AG10803 (cell line): Measurements from ENCODE around the gene DEPDC5.
"Not testable (repeated sequence)": the region's sequence is repeated elsewhere in the genome, so short reads cannot be mapped to it uniquely, and the experiment has no call there.

Experiments used
- DNase-seq: peaks from one replicate; pipeline ENCODE4 v3.0.0; 2010; ENCODE audit warnings: low read depth
- H3K4me3 ChIP-seq: 2 replicates; pipeline ENCODE4 v1.5.1; 2011; ENCODE audit warnings: mild to moderate bottlenecking, low read length, control low read depth
- TF ChIP-seq, protein P1 (sequence below): conservative IDR thresholded peaks from 2 replicates; pipeline ENCODE4 v1.5.1; 2011; ENCODE audit warnings: mild to moderate bottlenecking, low read length, control low read depth, inconsistent platforms

Gene DEPDC5

DNA sequence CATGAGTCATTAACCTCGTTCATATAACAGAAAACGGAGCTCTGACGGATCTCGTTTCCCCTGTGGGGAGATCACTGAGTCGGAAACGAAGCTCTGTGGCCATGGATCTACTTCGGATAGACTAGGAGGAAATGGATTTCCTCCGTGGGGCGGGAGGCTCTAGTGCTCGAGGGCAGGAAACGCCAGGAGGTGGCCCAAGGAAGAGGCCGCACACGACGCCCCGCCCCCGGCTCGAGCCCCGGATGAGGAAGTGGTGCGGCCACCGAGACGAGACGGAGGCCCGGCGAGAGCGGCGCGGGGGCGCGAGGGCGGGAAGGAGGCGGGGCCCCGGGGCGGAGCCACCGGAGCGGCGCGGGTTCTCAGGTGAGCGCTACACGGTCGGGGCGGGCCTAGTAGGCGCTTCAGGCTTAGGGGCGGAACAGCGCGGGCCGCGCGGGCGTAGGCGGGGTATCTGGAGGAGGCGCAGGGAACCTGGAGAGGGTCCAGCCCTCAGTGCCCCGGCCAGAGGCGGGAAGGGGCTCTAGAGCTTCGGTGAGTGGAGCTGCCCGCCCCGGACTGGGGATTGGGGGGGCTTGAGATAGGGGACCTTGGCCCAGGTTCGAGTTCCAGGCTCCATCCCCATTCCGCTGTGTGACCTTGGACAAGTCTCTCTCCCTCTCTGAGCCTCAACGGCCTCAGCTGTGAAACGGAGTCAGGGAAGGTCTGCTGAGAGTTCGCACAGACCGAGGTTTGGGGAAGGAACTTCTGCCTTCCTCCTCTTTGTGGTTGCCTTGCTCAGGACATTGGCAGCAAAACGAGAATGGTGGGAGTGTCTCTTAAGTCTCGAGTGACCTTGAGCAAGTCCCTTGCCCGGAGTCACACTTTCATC lies at the start of gene DEPDC5:
DEPDC5 (plus strand) TSS at position 386 of the 868 bp plus-strand sequence. CDS start 903 bp downstream, outside the sequence.
- peak; percentile 91 for DNase-seq
- TF ChIP-seq, protein P1, sequence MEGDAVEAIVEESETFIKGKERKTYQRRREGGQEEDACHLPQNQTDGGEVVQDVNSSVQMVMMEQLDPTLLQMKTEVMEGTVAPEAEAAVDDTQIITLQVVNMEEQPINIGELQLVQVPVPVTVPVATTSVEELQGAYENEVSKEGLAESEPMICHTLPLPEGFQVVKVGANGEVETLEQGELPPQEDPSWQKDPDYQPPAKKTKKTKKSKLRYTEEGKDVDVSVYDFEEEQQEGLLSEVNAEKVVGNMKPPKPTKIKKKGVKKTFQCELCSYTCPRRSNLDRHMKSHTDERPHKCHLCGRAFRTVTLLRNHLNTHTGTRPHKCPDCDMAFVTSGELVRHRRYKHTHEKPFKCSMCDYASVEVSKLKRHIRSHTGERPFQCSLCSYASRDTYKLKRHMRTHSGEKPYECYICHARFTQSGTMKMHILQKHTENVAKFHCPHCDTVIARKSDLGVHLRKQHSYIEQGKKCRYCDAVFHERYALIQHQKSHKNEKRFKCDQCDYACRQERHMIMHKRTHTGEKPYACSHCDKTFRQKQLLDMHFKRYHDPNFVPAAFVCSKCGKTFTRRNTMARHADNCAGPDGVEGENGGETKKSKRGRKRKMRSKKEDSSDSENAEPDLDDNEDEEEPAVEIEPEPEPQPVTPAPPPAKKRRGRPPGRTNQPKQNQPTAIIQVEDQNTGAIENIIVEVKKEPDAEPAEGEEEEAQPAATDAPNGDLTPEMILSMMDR = no peak
- peak within 1 kb of the TSS; percentile 89 for H3K4me3 ChIP-seq

DNA sequence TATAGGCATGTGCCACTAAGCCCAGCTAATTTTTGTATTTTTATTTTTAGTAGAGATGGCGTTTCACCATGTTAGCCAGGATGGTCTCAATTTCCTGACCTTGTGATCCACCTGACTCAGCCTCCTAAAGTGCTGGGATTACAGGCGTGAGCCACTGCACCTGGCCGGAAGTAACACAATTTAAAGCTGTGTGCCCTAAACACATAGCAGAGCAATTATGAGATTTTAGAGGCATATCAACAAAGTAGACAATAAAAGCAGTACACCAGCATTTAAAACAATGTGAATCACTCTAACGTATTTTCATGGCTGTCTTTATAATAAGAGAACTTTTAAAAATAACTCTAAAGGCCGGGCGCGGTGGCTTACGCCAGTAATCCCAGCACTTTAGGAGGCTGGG lies 46.3 kb upstream of the DEPDC5 start:
- TF ChIP-seq, protein P1 = no peak
- H3K4me3 ChIP-seq = no peak overlapping the region
- DNase-seq = no peak

DNA sequence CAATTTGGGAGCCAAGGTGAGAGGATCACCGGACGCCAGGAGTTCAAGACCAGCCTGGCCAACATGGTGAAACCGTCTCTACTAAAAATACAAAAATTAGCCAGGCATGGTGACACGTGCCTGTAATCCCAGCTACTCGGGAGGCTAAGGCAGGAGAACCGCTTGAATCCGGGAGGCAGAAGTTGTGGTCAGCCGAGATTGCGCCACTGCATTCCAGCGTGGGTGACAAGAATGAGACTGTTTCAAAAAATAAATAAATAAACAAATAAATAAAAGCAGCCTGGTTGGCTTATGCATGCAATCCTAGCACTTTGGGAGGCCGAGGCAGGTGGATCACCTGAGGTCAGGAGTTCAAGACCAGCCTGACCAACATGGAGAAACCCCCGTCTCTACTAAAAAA lies 42.6 kb upstream of the DEPDC5 start:
- H3K4me3 ChIP-seq = not testable (repeated sequence)
- DNase-seq = peak; percentile 36

DNA sequence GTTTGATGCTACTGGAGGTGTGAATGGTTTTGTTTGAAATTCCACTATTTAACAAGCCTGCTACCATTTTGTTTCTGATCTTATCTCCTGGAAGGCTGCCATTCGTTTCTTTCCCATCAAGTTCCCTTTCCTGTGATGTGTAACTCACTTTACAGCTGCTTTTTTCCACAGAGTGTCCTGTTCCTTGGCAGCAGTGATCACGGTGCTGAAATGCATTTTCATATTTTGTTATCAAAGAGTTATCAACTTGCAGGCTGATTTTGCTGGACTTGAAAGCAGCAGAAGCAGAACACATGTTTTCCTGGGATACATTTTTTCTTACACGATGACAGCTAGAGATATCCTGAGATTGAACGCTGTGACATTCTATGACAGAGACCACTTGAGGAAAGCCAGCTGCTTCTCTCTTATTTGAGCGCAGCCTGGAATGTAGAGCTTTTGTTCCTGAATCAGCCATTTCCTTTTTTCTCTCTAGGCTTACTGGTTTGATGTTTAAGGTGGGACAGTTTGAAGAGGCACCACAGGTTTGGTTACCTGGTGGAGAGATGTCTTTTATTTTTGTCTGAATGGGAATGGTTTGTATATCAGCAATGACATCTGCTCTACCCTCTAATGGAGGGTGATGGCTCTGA lies 38.6 kb upstream of the DEPDC5 start:
- no peak for DNase-seq
- TF ChIP-seq, protein P1 = no peak
- H3K4me3 ChIP-seq = no peak overlapping the region

DNA sequence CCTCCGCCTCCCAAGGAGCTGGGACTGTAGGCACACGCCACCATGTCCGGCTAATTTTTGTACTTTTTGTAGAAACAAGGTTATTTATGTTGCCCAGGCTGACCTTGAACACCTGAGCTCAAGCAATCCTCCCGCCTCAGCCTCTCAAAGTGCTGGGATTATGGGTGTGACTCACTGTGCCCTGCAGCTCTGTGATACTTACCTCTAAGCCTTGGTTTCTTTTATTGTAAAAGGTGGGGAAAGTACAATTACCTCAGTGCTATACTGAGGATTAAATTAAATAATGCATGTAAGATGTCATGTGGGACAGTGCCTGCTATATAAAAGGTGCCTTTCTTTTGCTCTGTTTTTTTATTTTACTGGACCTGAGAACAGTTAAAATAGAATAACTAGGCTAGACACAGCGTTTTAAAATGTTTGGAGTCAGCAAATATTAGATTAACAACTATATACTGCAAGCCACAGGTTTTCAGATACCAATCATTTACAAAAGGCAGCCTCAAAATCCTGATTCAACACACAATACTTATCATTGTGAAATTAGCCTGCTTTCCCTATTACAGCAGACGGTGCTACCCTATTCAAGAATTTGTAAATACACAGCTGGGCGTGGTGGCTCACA lies 33.9 kb upstream of the DEPDC5 start:
- TF ChIP-seq, protein P1 = no peak
- no peak overlapping the region for H3K4me3 ChIP-seq
- no peak for DNase-seq

DNA sequence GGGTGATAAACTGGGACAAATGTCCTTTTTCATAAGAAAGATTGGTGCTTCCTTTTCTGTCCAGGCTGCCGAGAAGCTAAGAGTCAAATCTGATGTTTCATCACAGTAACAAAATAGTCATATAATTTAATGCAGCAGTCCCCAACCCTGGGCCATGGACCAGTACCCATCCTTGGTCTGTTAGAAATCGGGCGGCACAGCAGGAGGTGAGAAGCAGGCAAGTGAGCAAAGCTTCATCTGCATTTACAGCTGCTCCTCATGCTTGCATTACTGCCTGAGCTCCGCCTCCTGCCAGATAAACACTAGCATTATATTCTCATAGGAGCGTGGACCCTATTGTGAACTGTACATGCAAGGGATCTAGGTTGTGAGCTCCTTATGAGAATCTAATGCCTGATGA lies 30.1 kb upstream of the DEPDC5 start:
- TF ChIP-seq, protein P1 = no peak
- DNase-seq = no peak
- H3K4me3 ChIP-seq = no peak overlapping the region

DNA sequence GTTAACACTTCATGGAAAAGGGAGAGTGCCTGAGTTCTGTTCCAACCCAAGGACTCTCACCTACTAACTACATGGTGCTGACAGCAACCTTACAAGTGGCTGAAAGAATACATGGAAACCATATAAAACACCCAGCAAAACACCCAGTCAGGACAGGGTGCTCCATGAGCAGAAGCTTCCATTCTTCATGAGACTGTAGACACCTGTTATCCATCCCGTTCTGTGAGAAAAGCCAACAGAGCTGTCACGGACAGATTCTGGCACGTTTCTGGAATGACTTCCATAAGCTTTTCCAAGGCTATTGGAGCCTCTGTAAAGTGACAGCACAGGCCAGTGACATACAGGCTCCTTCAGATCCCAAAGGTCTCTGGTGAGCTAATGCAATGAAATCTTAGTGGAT lies 27.1 kb upstream of the DEPDC5 start:
- no peak for DNase-seq
- no peak overlapping the region for H3K4me3 ChIP-seq
- TF ChIP-seq, protein P1 = no peak
